ENCODE data around the gene MYO1A.
"Not testable (repeated sequence)": the region's sequence is repeated elsewhere in the genome, so short reads cannot be mapped to it uniquely, and the experiment has no call there.

MYO1A gene

GRCh38 chr12:57046947-57047890 lies 2.7 kb downstream of the MYO1A start:
- DNase-seq (ENCODE audit: low read depth): peak; percentile 56

- DNase-seq (ENCODE audit: low read depth): no peak
Measured at GRCh38 chr12:57046086-57046791, 3.7 kb downstream of the MYO1A start.

- no peak for DNase-seq (ENCODE audit: low read depth)
Measured at GRCh38 chr12:57044889-57045288, 5.0 kb downstream of the MYO1A start.

- DNase-seq (ENCODE audit: low read depth): no peak
Measured at GRCh38 chr12:57044468-57044867, 5.5 kb downstream of the MYO1A start.

GRCh38 chr12:57042695-57043094 lies 7.2 kb downstream of the MYO1A start:
- no peak for DNase-seq (ENCODE audit: low read depth)

- DNase-seq (ENCODE audit: low read depth): no peak
Measured at GRCh38 chr12:57040750-57041149, 9.2 kb downstream of the MYO1A start.

GRCh38 chr12:57040211-57040610 lies 9.7 kb downstream of the MYO1A start:
- DNase-seq (ENCODE audit: low read depth): no peak

- no peak for DNase-seq (ENCODE audit: low read depth)
Measured at GRCh38 chr12:57039016-57039798, 10.7 kb downstream of the MYO1A start.

- no peak for DNase-seq (ENCODE audit: low read depth)
Measured at GRCh38 chr12:57037264-57037663, 12.7 kb downstream of the MYO1A start.

- no peak for DNase-seq (ENCODE audit: low read depth)
Measured at GRCh38 chr12:57033431-57033830, 16.5 kb downstream of the MYO1A start.

GRCh38 chr12:57031789-57032188 lies 18.1 kb downstream of the MYO1A start:
- no peak for DNase-seq (ENCODE audit: low read depth)

- no peak for DNase-seq (ENCODE audit: low read depth)
Measured at GRCh38 chr12:57031138-57031725, 18.7 kb downstream of the MYO1A start.

GRCh38 chr12:57029457-57029856 lies 20.5 kb downstream of the MYO1A start:
- DNase-seq (ENCODE audit: low read depth): no peak

- no peak for DNase-seq (ENCODE audit: low read depth)
Measured at GRCh38 chr12:57027805-57028153, 22.1 kb downstream of the MYO1A start.

- DNase-seq (ENCODE audit: low read depth): no peak
Measured at GRCh38 chr12:57027011-57027804, 22.7 kb downstream of the MYO1A start.

- no peak for DNase-seq (ENCODE audit: low read depth)
Measured at GRCh38 chr12:57025196-57025595, 24.7 kb downstream of the MYO1A start.

- DNase-seq (ENCODE audit: low read depth): not testable (repeated sequence)
Measured at GRCh38 chr12:57022324-57022723, 27.6 kb downstream of the MYO1A start.

GRCh38 chr12:57019983-57020719 lies 29.8 kb downstream of the MYO1A start:
- no peak for DNase-seq (ENCODE audit: low read depth)

GRCh38 chr12:57018906-57019305 lies 31.0 kb downstream of the MYO1A start:
- no peak for DNase-seq (ENCODE audit: low read depth)

- DNase-seq (ENCODE audit: low read depth): not testable (repeated sequence)
Measured at GRCh38 chr12:57018353-57018752, 31.6 kb downstream of the MYO1A start.

GRCh38 chr12:57016348-57016747 lies 33.6 kb downstream of the MYO1A start, which contains the start of gene TAC3:
TAC3 (minus strand) TSS chr12:57016529; CDS start chr12:57015797, 732 bp downstream.
- DNase-seq (ENCODE audit: low read depth): no peak
